ENCODE results near the gene DLGAP4.

Gene DLGAP4

DNA sequence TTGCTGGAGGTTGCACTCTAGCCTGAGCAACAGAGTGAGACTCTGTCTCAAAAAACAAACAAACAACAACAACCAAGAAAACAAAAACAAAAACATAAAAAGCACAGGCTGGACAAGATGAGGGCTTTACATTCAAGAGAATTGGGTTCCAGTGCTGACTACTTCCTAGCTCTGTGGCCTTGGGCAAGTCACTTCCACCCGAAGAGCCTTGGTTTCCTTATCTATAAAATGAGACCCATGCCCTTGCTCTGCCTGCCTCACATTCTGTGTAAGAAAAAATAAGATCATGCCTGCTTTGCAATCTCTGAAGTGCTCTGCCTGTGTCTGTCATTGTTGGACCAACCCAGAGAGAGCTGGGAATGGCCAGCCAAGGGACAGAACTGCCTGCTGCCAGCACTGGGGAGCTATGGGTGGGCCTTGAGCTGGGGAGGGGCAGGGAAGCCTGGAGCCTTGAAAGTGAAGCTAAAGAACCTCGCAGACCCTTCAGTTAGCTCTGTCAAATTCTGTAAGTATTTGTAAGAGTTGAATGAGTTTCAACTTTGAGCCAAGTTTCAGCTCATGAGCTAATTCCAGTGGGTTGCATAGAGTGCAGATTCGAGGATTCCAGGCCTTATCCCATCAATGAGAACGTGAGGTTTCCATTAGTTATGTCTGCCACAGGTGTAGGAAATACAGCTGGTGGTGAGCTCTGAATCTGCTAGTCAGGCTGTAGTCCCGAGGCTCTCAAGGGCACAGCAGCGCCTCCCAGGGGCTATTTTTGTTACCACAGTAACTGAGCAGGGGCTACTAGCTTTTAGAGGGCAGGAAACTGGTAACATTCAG is 93.2 kb downstream of the DLGAP4 start:
- FAIRE-seq (no peak), DNase-seq (ENCODE audit: low spot score) (no peak)

DNA sequence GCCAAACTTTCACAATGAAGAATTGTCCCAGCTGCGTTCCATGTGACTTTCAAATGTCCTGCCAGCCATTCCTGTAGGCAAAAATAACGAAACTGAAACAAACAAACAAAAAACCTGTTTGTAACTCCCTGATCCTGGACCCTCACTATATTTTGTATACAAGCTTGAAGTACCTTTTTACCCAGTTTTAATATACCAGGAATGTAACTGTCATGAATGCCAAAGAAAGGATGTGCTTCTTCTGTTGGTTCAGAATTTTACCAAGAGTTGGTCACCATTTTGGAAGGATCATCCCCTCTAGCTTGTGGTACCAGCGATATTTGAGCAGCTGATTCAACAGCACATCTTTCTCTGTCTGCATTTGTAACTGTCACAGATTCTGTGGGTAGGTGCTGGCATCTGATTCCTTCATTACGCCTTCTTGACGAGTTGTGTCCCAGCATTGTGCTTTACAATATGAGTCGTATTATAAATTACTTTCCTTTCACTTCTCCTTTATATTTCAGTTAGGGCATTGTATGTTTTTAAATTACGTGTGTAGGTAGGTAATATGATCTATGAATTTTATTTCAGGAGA is 93.9 kb downstream of the DLGAP4 start:
- FAIRE-seq (no peak), DNase-seq (ENCODE audit: low spot score) (no peak)

DNA sequence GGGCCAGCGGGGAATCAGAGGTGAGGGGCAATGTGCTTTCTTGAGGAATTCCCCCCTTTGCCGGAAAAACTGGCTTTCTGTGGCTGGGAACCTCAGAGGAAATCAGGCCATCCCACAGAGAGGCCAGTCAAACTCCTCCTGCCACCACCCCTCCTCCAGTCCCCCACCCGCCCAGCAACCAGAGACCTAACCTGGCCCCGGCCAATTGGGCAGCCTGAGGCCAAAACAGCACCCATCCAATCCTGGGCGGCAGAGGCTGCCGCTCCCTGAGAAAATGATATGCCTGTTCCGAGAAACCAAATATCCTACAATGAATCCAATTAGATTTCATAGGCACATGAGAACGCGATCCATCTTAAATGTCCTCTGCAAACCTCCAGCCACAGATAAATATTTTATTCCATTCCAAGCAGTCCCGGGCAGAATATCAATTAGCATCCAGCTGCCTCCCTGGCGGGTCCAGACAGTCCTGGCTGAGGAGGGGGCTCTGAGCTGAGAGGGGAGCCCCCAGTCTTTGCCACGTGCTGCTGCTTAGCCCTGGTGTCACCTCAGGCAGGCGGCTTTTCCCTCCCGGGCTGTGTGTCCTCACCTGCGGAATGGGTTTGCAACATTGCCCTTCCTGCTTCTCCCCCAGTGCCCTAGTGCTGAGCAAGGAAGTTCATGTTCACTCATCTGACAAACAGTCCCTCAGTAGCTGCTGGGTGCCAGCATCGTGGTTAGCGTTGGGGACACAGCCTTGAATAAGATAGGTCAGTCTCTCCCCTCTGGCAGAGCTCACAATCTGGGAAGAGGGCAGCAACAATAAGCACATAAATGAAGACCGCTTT is 95.0 kb downstream of the DLGAP4 start:
- FAIRE-seq, result no peak
- no peak for DNase-seq (ENCODE audit: low spot score)

DNA sequence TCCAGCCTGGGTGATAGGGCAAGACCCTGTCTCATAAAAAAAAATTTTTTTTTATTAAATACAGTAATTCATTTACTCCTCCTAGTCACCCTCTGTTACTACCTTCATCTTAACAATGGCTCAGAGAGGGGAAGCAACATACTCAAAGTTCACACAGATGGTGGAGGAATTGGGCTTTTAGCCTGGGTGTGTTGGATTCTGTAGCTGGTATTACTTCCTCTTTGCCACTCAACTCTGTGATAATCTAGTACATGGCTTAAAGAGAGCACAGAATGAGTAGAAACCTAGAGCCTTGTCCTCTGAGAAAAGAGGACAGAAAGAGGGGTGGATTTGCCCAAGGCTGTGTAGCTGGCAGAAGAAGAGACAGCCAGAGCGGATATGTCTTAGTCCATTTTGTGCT is 96.6 kb downstream of the DLGAP4 start:
- FAIRE-seq (no peak), DNase-seq (ENCODE audit: low spot score) (no peak)

DNA sequence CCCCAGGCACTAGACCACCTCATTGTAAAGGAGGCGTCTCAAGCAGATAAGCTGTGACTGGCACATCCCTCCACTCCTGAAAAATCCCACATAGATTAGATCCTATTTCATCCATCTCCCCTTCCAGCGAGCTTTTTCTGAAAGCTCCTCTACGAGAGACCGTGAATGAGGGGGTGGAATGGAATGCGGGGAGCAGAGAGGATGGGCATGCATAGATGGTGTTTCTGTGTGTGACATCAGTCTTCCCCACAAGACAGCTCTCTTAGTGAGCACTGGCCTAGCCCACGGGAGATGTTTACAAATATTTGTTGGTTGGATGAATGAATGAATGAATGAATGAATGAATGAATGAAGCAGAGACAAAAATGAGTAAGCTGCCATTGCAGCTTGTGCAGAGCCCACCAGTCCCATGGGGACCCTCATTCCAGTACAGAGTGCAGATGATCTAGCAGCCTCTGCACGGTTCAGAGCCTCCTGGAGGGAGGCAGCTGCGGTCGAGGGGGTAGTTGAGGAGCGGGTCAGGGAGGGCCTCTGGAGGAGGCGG is 98.4 kb downstream of the DLGAP4 start:
- DNase-seq (ENCODE audit: low spot score) (no peak), FAIRE-seq (no peak)

DNA sequence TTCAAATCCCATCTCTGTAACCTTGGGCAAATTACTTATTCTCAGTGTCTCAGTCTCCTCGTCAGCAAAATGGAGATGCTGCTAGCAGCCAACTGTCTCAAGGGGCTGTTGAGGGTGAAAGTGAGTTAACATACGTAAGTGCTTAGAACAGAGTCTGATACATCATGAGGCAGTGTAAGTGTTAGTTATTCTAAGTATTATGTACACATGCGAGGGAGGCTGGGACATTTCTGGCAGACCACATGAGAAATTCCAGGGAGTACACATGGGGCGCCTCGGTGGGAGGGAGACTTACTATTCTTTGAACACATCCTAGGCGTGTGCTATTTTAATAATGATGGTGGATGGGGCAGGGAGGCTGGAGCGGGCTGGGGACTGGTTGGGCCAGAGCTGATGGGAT is 99.1 kb downstream of the DLGAP4 start:
- FAIRE-seq (no peak), DNase-seq (ENCODE audit: low spot score) (no peak)

DNA sequence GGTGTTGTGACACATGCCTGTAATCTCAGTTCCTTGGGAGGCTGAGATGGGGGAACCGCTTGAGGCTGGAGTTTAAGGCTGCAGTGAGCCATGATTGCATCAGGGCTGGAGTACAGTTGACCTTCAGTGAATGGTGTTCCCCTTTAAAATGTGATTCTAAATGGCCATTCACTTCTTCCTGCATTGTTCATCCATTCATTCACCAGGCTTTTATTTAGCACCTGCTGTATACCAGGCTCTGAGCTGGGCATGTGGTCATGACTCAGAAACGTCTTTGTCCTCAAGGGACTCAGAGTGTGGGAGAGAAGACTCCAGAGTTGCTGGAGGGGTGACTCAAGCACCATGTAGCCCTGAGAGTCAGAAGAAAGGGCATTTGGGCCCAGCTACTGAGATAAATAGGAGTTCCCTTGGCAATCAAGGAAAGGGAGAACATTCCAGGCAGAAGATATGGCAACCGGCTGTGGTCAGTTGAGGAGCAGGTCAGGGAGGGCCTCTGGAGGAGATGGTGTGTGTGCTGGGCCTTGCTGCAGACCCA is 101.1 kb downstream of the DLGAP4 start:
- no peak for DNase-seq (ENCODE audit: low spot score)
- no peak for FAIRE-seq

DNA sequence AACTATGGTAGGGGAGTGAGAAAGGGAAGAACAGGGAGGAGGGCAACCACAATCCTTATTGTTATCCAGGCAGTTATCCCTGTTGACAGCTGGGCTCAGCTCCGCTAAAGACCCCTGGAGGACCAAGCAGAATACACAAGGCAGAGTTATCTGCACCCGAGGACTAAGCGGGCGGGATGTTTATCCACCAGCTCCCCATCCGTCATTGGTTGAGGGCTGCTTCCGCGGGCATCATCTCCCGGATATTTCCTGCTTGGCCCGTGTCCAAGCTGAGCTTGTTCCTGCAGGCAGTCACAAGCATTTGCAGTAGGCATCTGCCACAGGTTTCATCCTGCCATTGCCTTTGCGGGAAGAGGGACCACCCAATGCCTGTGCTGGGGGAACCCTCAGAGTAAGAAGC is 102.1 kb downstream of the DLGAP4 start:
- FAIRE-seq (no peak), DNase-seq (ENCODE audit: low spot score) (no peak)

DNA sequence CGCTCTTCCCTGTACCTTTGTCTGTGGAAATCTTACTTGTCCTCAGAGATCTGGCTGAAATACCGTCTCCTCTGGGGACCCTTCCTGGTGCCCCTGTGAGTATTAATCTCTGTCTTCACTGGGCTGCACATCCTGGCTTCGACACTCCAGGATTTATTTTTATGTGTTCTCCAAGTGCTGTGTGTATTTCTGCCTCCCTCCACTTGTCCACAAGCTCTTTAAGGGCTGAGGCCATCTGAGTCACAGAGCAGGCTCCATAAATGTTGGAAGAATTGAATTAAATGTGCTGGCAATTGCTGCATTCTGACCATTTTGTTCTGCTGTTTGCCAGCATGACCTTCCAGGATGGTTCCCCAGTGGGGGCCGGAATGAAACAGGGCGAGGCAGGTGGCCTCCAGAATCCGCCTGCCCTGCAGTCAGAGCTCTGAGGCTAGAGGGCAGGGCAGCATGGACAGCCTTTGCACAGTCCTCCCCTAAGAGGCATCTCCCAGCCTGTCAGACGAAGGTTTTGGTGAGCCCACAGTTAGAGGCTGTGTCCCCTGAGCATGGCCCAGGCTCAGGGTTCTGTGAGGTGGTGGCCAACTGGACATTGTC is 105.8 kb downstream of the DLGAP4 start:
- DNase-seq (ENCODE audit: low spot score) (no peak), FAIRE-seq (no peak)

DNA sequence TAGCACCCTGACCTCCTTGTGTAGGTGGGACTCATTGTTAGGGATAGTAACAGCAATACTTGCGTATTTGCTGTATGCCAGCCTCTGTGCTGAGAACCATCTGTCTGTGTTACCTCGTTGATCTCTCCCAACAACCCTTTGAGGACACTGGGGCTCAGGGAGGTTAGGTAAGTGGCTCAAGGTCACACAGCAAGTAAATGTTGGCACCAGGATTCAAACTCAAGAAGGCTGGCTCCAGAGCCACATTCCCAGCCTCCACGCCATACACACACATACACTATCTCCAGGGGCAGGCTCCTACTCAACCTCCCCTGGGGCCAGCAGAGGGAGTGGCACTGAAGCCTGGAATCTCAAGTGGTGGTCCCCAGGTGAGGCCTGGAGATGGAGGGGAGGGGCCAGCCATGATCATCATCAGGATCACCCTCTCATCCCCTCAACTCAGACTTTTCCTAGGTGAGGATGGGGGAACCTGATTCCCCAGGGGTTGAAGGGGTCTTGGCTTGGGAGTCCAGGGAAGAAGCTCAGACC is 109.4 kb downstream of the DLGAP4 start:
- FAIRE-seq, result no peak
- no peak for DNase-seq (ENCODE audit: low spot score)

DNA sequence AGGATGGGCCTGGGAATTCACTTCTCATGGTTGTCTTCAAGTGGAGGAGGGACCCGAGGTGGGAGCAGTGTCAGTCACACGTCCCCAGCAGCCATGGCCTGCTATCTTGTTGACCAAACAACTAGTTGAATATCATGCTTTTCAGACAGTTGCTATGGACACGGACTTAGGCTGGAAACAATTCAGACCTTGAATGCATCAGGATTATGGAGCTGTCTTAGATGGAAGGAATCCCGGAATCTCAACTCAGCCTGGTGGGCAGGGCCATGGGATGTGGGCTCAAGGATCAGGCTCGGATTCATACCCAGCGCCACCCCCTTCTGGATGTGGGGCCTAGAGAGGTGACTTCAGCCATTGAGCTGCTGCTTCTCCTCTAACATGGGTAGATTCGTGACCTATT is 112.6 kb downstream of the DLGAP4 start:
- FAIRE-seq (no peak), DNase-seq (ENCODE audit: low spot score) (no peak)

DNA sequence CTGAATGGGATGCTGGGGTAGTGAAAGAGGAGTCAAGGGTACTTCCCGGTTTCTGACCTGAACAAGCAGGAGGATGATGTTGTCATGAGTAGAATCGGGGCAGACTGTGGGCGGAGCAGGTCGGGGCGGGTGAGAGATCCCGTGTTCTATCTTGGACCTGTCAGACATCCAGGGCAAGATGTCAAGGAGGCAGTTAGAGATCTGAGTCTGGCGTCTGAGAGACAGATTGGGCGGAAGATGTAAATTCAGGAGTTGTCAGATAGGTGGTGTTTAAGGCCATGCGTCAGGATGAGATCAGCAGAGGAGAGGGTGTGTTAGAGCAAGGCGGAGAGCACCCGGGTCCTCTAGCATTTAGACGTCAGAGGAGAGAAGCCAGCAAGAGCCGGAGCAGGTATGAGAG is 115.5 kb downstream of the DLGAP4 start:
- DNase-seq (ENCODE audit: low spot score) (no peak), FAIRE-seq (no peak)

DNA sequence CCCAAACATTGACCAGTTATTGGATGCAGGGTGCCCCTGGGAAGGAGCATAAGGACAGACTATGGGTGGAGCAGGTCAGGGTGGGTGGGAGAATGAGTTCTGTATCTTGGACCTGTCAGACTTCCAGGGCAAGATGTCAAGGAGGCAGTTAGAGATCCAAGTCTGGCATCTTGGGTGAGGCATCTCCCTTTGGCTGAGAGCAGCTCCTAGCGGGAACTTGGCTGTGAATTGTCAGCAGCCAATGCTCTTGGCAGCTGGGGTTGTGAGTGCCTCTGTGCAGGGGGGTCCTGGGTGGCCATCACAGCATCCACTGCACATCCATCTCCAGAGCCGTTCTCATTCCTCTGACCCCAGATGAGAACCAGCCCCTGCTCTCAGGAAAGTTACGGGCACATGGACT is 118.2 kb downstream of the DLGAP4 start:
- FAIRE-seq (no peak), DNase-seq (ENCODE audit: low spot score) (no peak)

DNA sequence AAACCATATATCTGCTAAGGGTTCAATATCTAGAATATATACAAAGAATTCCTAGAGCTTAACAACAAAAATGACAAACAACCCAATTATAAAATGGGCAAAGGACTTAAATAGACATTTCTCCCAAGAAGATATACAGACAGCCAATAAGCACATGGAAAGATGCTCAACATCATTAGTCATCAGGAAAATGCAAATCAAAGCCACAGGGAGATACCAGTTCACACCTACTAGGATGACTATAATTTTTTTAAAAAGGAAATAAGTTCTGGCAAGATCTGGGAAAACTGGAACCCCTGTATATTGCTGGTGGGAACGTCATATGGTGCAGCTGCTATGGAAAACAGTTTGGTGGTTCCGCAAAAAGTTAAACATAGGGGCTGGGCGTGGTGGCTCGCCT is 119.0 kb downstream of the DLGAP4 start:
- FAIRE-seq (no peak), DNase-seq (ENCODE audit: low spot score) (no peak)

DNA sequence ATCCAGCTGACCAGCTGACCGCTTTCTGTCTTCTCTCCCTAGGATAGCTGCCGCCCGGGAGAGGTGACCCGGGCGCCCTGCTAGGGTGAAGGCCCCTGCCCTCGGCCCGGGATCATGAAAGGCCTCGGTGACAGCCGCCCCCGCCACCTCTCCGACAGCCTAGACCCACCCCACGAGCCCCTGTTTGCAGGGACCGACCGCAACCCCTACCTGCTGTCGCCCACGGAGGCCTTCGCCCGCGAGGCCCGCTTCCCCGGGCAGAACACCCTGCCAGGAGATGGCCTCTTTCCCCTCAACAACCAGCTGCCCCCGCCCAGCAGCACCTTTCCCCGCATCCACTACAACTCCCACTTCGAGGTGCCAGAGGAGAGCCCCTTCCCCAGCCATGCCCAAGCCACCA is 125.5 kb downstream of the DLGAP4 start:
- DNase-seq (ENCODE audit: low spot score) (no peak), FAIRE-seq (no peak)

DNA sequence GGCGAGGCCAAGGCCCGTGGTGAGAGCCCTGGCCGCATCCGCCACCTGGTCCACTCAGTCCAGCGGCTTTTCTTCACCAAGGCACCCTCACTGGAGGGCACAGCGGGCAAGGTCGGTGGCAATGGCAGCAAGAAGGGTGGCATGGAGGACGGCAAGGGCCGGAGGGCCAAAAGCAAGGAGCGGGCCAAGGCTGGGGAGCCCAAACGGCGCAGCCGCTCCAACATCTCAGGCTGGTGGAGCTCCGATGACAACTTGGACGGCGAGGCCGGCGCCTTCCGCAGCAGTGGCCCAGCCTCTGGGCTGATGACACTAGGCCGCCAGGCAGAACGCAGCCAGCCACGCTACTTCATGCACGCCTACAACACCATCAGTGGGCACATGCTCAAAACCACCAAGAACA is 126.0 kb downstream of the DLGAP4 start:
- no peak for DNase-seq (ENCODE audit: low spot score)
- no peak for FAIRE-seq

DNA sequence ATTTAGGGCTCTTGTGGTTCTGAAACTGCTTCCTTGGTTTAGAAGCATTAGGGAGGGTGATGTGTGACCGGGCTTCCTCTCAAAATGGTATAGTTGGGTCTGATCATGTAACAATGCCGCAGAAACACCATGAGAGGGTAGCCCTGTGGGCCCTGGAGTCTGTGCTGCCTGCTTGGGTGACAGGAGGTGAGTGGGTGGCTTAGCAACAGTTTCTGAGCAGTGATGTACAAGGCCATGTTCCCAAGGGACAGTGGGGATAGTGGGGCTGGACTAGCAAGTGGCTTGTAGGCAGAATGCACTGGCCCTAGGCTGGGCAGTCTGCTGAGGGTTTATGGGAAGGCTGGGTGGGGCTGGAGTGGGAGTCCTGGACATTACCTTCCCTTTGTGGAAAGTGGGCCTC is 128.2 kb downstream of the DLGAP4 start:
- FAIRE-seq (no peak), DNase-seq (ENCODE audit: low spot score) (no peak)

DNA sequence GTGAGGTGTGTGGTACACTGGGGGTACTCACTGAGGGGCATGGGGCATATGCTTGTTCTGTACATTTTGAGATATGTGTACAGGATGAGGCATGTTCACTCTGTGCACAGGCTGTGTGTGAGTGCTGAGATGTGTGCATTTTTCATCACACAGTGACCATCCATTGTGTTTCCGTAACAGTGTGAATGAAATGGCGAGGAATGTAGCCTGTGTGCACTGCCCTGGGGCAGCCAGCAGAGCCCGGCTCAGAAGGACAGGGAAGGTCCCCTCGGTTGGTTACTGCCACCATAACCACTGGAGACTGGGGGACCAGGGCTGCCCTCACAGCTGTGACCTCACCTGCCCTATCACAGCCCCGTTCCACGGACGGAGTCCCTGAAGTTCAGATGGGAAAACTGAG is 129.0 kb downstream of the DLGAP4 start:
- DNase-seq (ENCODE audit: low spot score) (no peak), FAIRE-seq (no peak)

DNA sequence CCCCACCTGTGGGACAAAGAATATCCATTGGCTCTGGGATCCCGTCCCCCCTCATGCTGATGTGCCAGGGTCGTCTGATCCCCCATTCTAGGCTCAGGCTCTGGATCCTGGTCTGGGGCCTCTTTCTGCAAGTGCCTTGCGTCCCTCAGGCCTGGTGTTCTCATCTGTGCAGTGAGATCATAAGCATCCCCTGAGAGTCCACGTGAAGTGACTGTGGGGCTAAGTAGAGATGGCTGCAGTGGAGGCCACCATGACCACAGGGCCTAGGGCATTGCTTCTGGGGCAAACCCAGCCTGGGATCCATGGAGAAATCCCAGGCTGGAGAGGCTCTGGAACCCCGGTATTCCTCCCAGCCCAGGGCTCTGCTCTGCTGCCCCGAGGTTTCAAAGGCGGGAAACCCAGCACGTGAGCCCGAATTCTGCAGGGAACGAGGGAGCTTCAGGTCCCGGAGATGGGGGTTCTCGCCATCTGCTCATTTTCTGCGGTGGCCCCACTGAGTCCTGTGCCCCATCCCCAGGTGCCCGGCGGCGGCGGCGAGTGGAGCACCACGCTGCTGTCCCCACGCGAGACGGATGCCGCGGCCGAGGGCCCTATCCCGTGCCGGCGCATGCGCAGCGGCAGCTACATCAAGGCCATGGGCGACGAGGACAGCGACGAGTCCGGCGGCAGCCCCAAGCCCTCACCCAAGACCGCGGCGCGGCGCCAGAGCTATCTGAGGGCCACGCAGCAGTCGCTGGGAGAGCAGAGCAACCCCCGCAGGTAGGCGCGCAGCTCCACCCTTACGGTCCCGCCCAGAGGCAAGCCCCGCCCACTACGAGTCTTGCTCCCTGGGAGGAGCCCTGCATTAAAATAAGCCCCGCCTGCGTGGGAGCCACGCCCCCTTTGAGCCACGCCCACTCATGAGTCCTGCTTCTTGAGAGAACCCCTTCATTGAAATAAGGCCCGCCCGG is 129.7 kb downstream of the DLGAP4 start:
- FAIRE-seq, result no peak
- no peak for DNase-seq (ENCODE audit: low spot score)

DNA sequence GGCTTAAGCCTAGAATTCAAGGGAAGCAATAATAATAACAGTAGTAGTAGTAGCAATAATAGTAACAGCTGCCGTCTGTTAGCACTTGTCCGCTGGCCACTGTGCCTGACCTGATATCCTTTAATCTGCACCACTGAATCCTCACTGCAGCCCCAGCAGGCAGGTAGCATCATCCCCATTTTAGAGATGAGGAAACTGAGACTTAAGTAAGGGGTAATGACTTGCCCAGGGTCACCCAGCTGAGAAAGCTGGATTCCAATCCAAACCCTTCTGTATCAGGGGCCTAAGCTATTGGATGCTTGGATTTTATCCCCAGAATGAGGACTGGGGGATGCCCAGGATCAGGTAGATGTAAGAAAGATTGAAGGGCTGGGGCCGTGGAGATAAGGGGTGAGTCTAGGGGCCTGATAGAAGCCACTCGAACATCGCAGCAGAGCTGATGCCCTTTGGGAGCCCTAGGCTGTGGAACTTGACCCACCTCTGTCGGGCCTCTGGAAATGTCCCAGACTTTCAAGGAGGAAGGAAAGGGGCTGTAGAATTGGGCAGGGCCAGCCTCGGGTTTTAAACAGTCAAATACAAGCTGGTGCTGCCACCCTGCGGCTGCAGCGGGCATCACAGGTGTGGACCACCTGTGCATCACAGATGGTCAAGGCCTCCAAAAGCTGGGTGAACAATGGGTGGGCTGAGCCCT is 133.0 kb downstream of the DLGAP4 start:
- peak; percentile 20 for DNase-seq (ENCODE audit: low spot score)

More for the DNA sequence above, 133.0 kb downstream of the DLGAP4 start:
- FAIRE-seq, result no peak
